Measurements from ENCODE around the gene SLC39A11. TPM values are rescaled to one million over a fixed set of nuclear protein-coding genes. Genes with fewer than 3 reads are reported as not detected.

Gene SLC39A11
- total RNA-seq, 1 donor from 2014 or later: 21.5 TPM

DNA sequence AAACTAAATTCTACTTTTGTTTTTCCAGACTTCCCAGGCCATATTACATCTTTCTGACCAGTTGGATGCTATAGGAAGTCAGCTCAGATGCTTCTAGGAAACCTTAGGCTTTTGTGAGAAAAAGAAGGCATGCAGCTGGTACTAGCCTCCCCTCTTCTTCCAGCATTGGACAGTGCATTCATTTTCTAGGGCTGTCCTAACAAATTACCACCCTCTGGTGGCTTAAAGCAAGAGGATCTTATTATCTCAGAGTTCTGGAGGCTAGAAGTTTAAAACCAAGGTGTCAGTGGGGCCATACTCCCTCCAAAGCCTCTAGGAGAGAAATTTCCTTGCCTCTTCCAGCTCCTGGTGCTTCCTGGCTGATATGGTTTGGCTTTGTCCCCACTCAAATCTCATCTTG is 467.8 kb downstream of the SLC39A11 start:
- no peak overlapping the region for H3K27ac ChIP-seq (ENCODE audit: low read depth, low read length)
- no peaks in the 10 kb centered on the region for H3K79me2 ChIP-seq (ENCODE audit: insufficient read depth, low read length)
- FAIRE-seq (no peak), DNase-seq (ENCODE audit: low read depth) (no peak)
- no peak overlapping the region for H3K4me3 ChIP-seq (ENCODE audit: insufficient read depth, low read depth, low read length)
- Mint-ChIP-seq H3K36me3 (ENCODE audit: low read depth, unreplicated experiment) (no peaks in the 10 kb centered on the region), H3K9me3 (ENCODE audit: unreplicated experiment) (peaks cover 12% of the 10 kb centered on the region), H3K4me3 (ENCODE audit: unreplicated experiment) (no peak overlapping the region), H3K4me1 (ENCODE audit: low read depth, unreplicated experiment) (peaks cover 3% of the 10 kb centered on the region), H3K27ac (ENCODE audit: unreplicated experiment) (no peak overlapping the region), H3K27me3 (ENCODE audit: low read depth, unreplicated experiment) (peaks cover 5% of the 10 kb centered on the region)
- no peak overlapping the region for H2AFZ ChIP-seq (ENCODE audit: low read depth, low read length)
- no peaks in the 10 kb centered on the region for H3K9me3 ChIP-seq (ENCODE audit: insufficient read depth, low read depth, low read length)
- H3K36me3 ChIP-seq (ENCODE audit: insufficient read depth, low read length): no peaks in the 10 kb centered on the region
- TF ChIP-seq, protein P1, sequence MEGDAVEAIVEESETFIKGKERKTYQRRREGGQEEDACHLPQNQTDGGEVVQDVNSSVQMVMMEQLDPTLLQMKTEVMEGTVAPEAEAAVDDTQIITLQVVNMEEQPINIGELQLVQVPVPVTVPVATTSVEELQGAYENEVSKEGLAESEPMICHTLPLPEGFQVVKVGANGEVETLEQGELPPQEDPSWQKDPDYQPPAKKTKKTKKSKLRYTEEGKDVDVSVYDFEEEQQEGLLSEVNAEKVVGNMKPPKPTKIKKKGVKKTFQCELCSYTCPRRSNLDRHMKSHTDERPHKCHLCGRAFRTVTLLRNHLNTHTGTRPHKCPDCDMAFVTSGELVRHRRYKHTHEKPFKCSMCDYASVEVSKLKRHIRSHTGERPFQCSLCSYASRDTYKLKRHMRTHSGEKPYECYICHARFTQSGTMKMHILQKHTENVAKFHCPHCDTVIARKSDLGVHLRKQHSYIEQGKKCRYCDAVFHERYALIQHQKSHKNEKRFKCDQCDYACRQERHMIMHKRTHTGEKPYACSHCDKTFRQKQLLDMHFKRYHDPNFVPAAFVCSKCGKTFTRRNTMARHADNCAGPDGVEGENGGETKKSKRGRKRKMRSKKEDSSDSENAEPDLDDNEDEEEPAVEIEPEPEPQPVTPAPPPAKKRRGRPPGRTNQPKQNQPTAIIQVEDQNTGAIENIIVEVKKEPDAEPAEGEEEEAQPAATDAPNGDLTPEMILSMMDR (IDR thresholded peaks at IDR 0.05; ENCODE audit: insufficient read depth, low read depth, low read length): no peak
- no peak for TF ChIP-seq EZH2 (IDR thresholded peaks at IDR 0.05; ENCODE audit: insufficient read depth, low read length)
- H3K4me2 ChIP-seq (ENCODE audit: low read length): no peak overlapping the region
- H3K27me3 ChIP-seq (ENCODE audit: insufficient read depth, low read length): peaks cover 12% of the 10 kb centered on the region
- H3K4me1 ChIP-seq (ENCODE audit: insufficient read depth, low read length): no peaks in the 10 kb centered on the region
- no peak overlapping the region for H3K9ac ChIP-seq (ENCODE audit: low read length)
- no peaks in the 10 kb centered on the region for H4K20me1 ChIP-seq (ENCODE audit: insufficient read depth, low read length)

DNA sequence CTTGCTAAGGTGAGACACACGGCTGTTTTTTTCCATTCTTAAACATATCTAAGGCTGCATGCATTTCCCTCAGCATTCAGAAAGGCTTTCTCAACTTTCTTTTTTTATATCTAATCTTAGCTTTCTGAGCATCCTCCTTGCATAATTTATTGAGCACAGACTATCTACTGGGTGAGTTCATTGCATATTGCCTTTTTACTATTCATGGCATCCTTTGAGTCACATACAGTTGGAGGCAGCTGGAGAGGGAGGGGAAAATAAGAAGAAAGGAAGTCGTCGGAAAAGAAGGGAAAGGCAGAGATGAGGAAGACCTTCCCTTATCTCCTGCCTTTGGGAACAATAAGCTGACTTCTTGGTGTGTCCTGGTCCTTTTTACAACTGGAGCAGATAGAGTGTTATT is 468.3 kb downstream of the SLC39A11 start:
- no peaks in the 10 kb centered on the region for H3K79me2 ChIP-seq (ENCODE audit: insufficient read depth, low read length)
- Mint-ChIP-seq H3K36me3 (ENCODE audit: low read depth, unreplicated experiment) (no peaks in the 10 kb centered on the region), H3K9me3 (ENCODE audit: unreplicated experiment) (peaks cover 10% of the 10 kb centered on the region), H3K27me3 (ENCODE audit: low read depth, unreplicated experiment) (peaks cover 5% of the 10 kb centered on the region), H3K27ac (ENCODE audit: unreplicated experiment) (no peak overlapping the region), H3K4me1 (ENCODE audit: low read depth, unreplicated experiment) (peaks cover 3% of the 10 kb centered on the region), H3K4me3 (ENCODE audit: unreplicated experiment) (no peak overlapping the region)
- H4K20me1 ChIP-seq (ENCODE audit: insufficient read depth, low read length): no peaks in the 10 kb centered on the region
- H3K9ac ChIP-seq (ENCODE audit: low read length): no peak overlapping the region
- no peak overlapping the region for H3K4me3 ChIP-seq (ENCODE audit: insufficient read depth, low read depth, low read length)
- no peak overlapping the region for H3K4me2 ChIP-seq (ENCODE audit: low read length)
- H3K27me3 ChIP-seq (ENCODE audit: insufficient read depth, low read length): peaks cover 8% of the 10 kb centered on the region
- no peak overlapping the region for H2AFZ ChIP-seq (ENCODE audit: low read depth, low read length)
- no peaks in the 10 kb centered on the region for H3K9me3 ChIP-seq (ENCODE audit: insufficient read depth, low read depth, low read length)
- no peaks in the 10 kb centered on the region for H3K4me1 ChIP-seq (ENCODE audit: insufficient read depth, low read length)
- FAIRE-seq (no peak), DNase-seq (ENCODE audit: low read depth) (no peak)
- H3K27ac ChIP-seq (ENCODE audit: low read depth, low read length): no peak overlapping the region
- no peak for TF ChIP-seq EZH2 (IDR thresholded peaks at IDR 0.05; ENCODE audit: insufficient read depth, low read length)
- TF ChIP-seq, protein P1 (IDR thresholded peaks at IDR 0.05; ENCODE audit: insufficient read depth, low read depth, low read length): no peak
- H3K36me3 ChIP-seq (ENCODE audit: insufficient read depth, low read length): no peaks in the 10 kb centered on the region

GRCh38 chr17:72622661-72623433 is 469.6 kb downstream of the SLC39A11 start:
- no peak overlapping the region for H3K27ac ChIP-seq (ENCODE audit: low read depth, low read length)
- TF ChIP-seq, protein P1 (IDR thresholded peaks at IDR 0.05; ENCODE audit: insufficient read depth, low read depth, low read length): no peak
- no peak for TF ChIP-seq EZH2 (IDR thresholded peaks at IDR 0.05; ENCODE audit: insufficient read depth, low read length)
- H3K27me3 ChIP-seq (ENCODE audit: insufficient read depth, low read length): peaks cover 8% of the 10 kb centered on the region
- DNase-seq (ENCODE audit: low read depth) (peak; percentile 44), FAIRE-seq (no peak)
- H3K9ac ChIP-seq (ENCODE audit: low read length): no peak overlapping the region
- H4K20me1 ChIP-seq (ENCODE audit: insufficient read depth, low read length): no peaks in the 10 kb centered on the region
- Mint-ChIP-seq H3K4me1 (ENCODE audit: low read depth, unreplicated experiment) (peaks cover 3% of the 10 kb centered on the region), H3K9me3 (ENCODE audit: unreplicated experiment) (peaks cover 3% of the 10 kb centered on the region), H3K27ac (ENCODE audit: unreplicated experiment) (no peak overlapping the region), H3K36me3 (ENCODE audit: low read depth, unreplicated experiment) (no peaks in the 10 kb centered on the region), H3K27me3 (ENCODE audit: low read depth, unreplicated experiment) (peaks cover 2% of the 10 kb centered on the region), H3K4me3 (ENCODE audit: unreplicated experiment) (no peak overlapping the region)
- no peak overlapping the region for H3K4me3 ChIP-seq (ENCODE audit: insufficient read depth, low read depth, low read length)
- no peak overlapping the region for H2AFZ ChIP-seq (ENCODE audit: low read depth, low read length)
- no peaks in the 10 kb centered on the region for H3K36me3 ChIP-seq (ENCODE audit: insufficient read depth, low read length)
- no peaks in the 10 kb centered on the region for H3K79me2 ChIP-seq (ENCODE audit: insufficient read depth, low read length)
- no peaks in the 10 kb centered on the region for H3K4me1 ChIP-seq (ENCODE audit: insufficient read depth, low read length)
- no peaks in the 10 kb centered on the region for H3K9me3 ChIP-seq (ENCODE audit: insufficient read depth, low read depth, low read length)
- H3K4me2 ChIP-seq (ENCODE audit: low read length): no peak overlapping the region

Measured in astrocyte (in vitro differentiated cells and primary cell).